SK-N-SH (cell line): Measurements from ENCODE around the gene CFAP74.

Experiments used
- CTCF ChIP-seq: fragments of 200-600 bp; sonication (generic); IDR thresholded peaks from 2 replicates; pipeline ENCODE4 v1.6.1; 2017; ENCODE audit warnings: antibody characterized with exemption, mild to moderate bottlenecking, moderate library complexity
- FOXM1 ChIP-seq: IDR thresholded peaks from 2 replicates; pipeline ENCODE4 v1.4.0; 2012; ENCODE audit warnings: low read depth, mild to moderate bottlenecking
- IRF3 ChIP-seq: fragments of 150-350 bp; IDR thresholded peaks from 2 replicates; pipeline ENCODE4 v1.6.1; 2016; ENCODE audit warnings: mild to moderate bottlenecking, low read depth, low read length
- POLR2AphosphoS5 ChIP-seq: IDR thresholded peaks from 2 replicates; pipeline ENCODE4 v1.6.1; 2012; ENCODE audit warnings: low read depth, low read length
- REST ChIP-seq: IDR thresholded peaks from 2 replicates; pipeline ENCODE4 v1.6.1; 2012; ENCODE audit warnings: mild to moderate bottlenecking, low read depth, low read length, moderate library complexity
- SIN3A ChIP-seq: IDR thresholded peaks from 2 replicates; pipeline ENCODE4 v1.6.1; 2012; ENCODE audit warnings: low read depth, mild to moderate bottlenecking, low read length, moderate library complexity, borderline replicate concordance
- SMC3 ChIP-seq: IDR thresholded peaks from 2 replicates; pipeline ENCODE4 v1.6.1; 2012; ENCODE audit warnings: low read depth, low read length, improper control_type of control experiment
- YY1 ChIP-seq: IDR thresholded peaks from 2 replicates; pipeline ENCODE4 v1.4.0; 2012; ENCODE audit warnings: low read depth, mild to moderate bottlenecking

GRCh38 chr1:2028870-2029560, 25.4 kb upstream of the CFAP74 start:
- no peak for TF ChIP-seq FOXM1
- no peak for TF ChIP-seq YY1
- no peak for TF ChIP-seq SMC3
- TF ChIP-seq REST = no peak
- no peak for TF ChIP-seq CTCF
- TF ChIP-seq SIN3A = no peak
- no peak for TF ChIP-seq IRF3
- TF ChIP-seq POLR2AphosphoS5 = no peak
